ENCODE results near the gene B3GNT5.

The B3GNT5 gene

DNA sequence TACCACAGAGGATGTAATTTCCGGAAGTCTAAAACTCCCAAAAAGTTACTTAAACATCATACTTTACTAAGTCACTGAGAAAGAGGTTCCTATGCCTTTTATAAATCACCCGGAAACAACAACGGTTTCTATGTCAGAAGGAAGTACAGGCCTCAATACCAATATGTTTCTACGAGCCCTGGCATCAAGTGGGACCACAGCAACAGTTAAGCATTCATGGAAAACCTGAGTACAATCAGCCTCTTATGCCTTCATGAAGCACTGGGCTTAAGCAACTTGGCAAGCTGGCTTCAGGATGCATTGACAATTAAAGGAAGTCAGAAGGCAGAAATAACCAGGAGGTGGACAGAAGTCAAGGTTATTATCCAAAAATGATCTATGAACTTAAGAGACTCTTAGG is 19.1 kb upstream of the B3GNT5 start:
- peaks cover 6% of the 10 kb centered on the region for H3K27me3 Mint-ChIP-seq (ENCODE audit: low read depth, poor library complexity)
- TF ChIP-seq, protein P1, sequence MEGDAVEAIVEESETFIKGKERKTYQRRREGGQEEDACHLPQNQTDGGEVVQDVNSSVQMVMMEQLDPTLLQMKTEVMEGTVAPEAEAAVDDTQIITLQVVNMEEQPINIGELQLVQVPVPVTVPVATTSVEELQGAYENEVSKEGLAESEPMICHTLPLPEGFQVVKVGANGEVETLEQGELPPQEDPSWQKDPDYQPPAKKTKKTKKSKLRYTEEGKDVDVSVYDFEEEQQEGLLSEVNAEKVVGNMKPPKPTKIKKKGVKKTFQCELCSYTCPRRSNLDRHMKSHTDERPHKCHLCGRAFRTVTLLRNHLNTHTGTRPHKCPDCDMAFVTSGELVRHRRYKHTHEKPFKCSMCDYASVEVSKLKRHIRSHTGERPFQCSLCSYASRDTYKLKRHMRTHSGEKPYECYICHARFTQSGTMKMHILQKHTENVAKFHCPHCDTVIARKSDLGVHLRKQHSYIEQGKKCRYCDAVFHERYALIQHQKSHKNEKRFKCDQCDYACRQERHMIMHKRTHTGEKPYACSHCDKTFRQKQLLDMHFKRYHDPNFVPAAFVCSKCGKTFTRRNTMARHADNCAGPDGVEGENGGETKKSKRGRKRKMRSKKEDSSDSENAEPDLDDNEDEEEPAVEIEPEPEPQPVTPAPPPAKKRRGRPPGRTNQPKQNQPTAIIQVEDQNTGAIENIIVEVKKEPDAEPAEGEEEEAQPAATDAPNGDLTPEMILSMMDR (IDR thresholded peaks at IDR 0.05): no peak
- H3K27ac Mint-ChIP-seq: no peak overlapping the region
- H3K4me1 Mint-ChIP-seq: no peaks in the 10 kb centered on the region
- H3K9me3 Mint-ChIP-seq: peaks cover 5% of the 10 kb centered on the region
- no peaks in the 10 kb centered on the region for H3K36me3 Mint-ChIP-seq (ENCODE audit: low read depth)
- DNase-seq: no peak
- H3K4me3 Mint-ChIP-seq: no peak overlapping the region

DNA sequence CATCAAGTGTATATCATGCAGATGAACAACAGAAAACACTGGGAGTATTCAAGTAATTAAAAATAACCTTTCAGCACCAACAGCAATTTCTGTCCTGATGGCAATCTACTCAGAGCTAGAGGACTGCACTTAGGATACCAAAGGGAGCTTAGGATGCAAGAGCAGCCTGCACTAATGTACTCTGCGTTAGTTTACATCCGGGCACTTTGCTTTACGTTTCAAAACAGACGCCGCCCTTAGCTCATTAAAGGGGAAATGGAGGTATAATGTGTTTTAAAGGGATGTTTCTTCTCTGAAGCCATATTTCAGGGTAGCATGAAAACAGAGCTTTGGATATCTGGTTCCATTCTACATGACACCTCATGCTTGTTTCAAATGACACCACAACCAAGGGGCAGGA is 14.0 kb upstream of the B3GNT5 start:
- H3K36me3 Mint-ChIP-seq (ENCODE audit: low read depth): peaks cover 13% of the 10 kb centered on the region
- H3K27ac Mint-ChIP-seq: no peak overlapping the region
- DNase-seq: no peak
- TF ChIP-seq, protein P1 (IDR thresholded peaks at IDR 0.05): no peak
- peaks cover 12% of the 10 kb centered on the region for H3K27me3 Mint-ChIP-seq (ENCODE audit: low read depth, poor library complexity)
- H3K9me3 Mint-ChIP-seq: peaks cover 42% of the 10 kb centered on the region
- H3K4me1 Mint-ChIP-seq: no peaks in the 10 kb centered on the region
- no peak overlapping the region for H3K4me3 Mint-ChIP-seq

DNA sequence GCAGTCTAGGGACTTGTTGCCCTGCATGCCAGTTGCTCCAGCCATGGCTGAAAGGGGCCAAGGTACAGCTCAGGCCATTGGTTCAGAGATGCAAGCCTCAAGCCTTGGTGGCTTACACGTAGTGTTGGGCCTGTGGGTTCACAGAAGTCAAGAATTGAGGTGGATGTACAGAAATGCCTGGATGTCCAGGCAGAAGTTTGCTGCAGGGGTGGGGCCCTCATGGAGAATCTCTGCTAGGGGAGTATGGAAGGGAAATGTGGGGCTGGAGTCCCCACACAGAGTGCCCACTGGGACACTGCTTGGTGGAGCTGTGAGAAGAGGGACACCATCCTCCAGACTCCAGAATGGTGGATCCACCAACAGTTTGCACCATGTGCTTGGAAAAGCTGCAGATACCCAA is 10.6 kb upstream of the B3GNT5 start:
- Mint-ChIP-seq H3K36me3 (ENCODE audit: low read depth) (peaks cover 13% of the 10 kb centered on the region), H3K27me3 (ENCODE audit: low read depth, poor library complexity) (peaks cover 12% of the 10 kb centered on the region), H3K4me3 (no peak overlapping the region), H3K4me1 (no peaks in the 10 kb centered on the region), H3K27ac (no peak overlapping the region), H3K9me3 (peaks cover 46% of the 10 kb centered on the region)
- TF ChIP-seq, protein P1 (IDR thresholded peaks at IDR 0.05): no peak
- no peak for DNase-seq

DNA sequence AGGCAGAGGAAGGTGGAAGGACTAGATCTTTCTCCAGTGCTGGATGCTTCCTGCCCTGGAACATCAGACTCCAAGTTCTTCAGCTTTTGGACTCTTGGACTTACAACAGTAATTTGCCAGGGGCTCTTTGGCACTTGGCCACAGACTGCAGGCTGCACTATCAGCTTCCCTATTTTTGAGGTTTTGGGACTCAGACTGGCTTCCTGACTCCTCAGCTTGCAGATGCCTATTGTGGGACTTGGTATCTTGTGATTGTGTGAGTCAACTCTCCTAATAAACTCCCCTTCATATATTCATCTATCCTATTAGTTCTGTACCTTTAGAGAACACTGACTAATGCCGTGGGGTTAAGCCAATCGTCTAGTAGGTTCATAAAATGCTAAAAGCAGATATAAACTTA is 8.8 kb upstream of the B3GNT5 start:
- Mint-ChIP-seq H3K36me3 (ENCODE audit: low read depth) (peaks cover 13% of the 10 kb centered on the region), H3K4me3 (no peak overlapping the region), H3K27ac (no peak overlapping the region), H3K9me3 (peaks cover 41% of the 10 kb centered on the region), H3K4me1 (peaks cover 6% of the 10 kb centered on the region), H3K27me3 (ENCODE audit: low read depth, poor library complexity) (peaks cover 12% of the 10 kb centered on the region)
- TF ChIP-seq, protein P1 (IDR thresholded peaks at IDR 0.05): no peak
- no peak for DNase-seq

DNA sequence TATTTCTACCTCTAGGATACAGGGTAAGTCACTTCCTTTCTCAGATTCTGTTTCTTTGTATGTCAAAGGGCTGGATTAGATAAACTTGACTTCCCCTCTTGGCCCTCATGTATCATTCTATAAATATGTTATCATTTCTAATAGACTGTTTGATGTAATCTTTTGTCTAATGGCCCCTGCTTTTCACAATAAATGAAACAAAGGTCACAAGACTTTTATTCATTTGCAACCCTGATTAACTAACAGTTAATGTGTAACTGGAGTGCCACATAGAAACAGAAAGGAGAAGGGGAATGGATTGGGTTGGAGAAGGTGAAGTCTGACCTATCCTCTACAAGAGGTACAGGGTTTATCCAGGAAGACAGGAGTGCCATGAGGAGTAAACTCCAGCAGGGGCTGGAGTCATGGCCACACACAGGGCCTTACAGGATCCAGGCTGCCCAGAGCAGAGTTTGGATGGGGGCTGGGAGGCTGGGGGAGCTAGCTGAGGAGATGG is 8.0 kb upstream of the B3GNT5 start:
- peaks cover 13% of the 10 kb centered on the region for H3K36me3 Mint-ChIP-seq (ENCODE audit: low read depth)
- peaks cover 8% of the 10 kb centered on the region for H3K4me1 Mint-ChIP-seq

More for the DNA sequence above, 8.0 kb upstream of the B3GNT5 start:
- no peak overlapping the region for H3K4me3 Mint-ChIP-seq
- DNase-seq: no peak
- peaks cover 11% of the 10 kb centered on the region for H3K27me3 Mint-ChIP-seq (ENCODE audit: low read depth, poor library complexity)
- H3K27ac Mint-ChIP-seq: no peak overlapping the region
- TF ChIP-seq, protein P1 (IDR thresholded peaks at IDR 0.05): no peak
- H3K9me3 Mint-ChIP-seq: peaks cover 36% of the 10 kb centered on the region

All from nephron progenitor cell (in vitro differentiated cells).